ENCODE results near the gene GSK3A.

DNA sequence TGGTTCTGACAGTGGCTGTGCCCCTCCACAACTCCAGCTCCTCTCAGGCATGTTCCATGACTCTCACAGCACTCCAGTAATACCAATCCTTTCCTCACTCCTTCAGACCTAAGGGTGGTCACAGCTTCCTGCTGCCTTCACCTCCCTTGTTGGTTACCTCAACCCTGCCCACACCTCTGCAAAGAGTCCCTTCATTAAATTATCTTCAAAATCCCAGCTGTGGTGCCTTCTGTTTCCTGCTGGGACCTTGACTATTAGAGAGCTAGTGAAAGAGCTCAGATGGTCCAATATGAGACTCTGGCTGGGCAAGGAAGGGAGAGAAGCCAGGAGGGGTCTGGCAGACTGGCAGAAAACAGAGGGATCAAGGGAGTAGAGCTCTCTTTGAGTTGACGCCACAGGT, 51.1 kb downstream of the GSK3A start:
- TF ChIP-seq, protein P1, sequence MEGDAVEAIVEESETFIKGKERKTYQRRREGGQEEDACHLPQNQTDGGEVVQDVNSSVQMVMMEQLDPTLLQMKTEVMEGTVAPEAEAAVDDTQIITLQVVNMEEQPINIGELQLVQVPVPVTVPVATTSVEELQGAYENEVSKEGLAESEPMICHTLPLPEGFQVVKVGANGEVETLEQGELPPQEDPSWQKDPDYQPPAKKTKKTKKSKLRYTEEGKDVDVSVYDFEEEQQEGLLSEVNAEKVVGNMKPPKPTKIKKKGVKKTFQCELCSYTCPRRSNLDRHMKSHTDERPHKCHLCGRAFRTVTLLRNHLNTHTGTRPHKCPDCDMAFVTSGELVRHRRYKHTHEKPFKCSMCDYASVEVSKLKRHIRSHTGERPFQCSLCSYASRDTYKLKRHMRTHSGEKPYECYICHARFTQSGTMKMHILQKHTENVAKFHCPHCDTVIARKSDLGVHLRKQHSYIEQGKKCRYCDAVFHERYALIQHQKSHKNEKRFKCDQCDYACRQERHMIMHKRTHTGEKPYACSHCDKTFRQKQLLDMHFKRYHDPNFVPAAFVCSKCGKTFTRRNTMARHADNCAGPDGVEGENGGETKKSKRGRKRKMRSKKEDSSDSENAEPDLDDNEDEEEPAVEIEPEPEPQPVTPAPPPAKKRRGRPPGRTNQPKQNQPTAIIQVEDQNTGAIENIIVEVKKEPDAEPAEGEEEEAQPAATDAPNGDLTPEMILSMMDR (IDR thresholded peaks at IDR 0.05), result no peak
- no peak for TF ChIP-seq POLR2A (IDR thresholded peaks at IDR 0.05)

Data from body of pancreas (tissue), 4 donors.